Dermis blood vessel endothelial cell (primary cell): ENCODE measurements around the gene PDCD4. TPM values are rescaled to one million over a fixed set of nuclear protein-coding genes. Genes with fewer than 3 reads are reported as not detected.

Experiments
- DNase-seq: peaks from one replicate; pipeline ENCODE4 v3.0.0; 2010
- total RNA-seq: library from RNA; depleted of rRNA; stranded (reverse); fragments of >200 nt; gene quantifications from 2 replicates; pipeline ENCODE4 v1.2.3, GENCODE V29; 2014

PDCD4 gene
- total RNA-seq, 1 donor from 2014 or later: 200 TPM

DNA sequence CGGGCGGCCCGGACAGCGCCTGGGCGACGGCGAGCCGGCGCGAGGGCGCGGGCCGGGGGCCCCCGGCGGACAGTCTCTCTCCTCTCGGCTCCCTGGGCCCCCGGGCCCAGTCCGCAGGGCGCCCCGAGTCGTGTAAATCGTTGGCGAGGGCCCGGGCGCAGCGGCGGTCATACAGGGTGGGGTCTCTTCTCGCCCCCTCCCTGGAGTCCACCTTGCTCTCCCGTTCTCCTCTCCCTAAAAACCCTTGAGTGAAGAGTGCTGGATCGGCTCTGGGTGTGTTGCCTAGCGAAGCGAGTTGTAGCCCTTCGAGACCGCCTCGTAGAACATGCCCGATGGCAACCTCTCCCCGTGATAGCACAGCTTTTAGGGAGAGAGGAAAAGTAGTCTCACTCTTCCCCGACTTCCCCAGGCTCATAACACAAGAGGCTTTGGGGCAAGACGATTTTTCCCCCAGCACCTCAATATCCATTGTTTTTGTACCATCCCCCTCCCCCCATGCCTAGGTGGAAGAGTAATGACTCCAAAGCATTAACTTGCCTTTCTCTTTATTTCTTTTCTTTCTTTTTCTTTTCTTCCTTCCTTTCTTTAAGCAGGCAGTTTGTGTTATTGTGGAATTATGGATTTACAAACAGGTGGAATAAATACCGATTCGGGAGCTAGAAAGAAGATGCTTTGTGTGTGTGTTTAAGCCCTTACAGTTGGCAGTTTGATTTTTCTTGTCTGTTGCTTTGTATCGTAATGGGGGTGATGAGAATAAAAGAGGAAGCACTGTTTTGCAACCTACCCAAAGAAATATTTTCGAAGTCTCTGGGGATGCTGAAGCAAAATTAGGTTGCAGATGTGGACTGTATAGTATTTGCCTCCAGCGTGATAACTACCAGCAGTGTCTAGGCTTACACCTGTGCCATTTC lies 48.5 kb downstream of the PDCD4 start:
- peak; percentile 47 for DNase-seq

DNA sequence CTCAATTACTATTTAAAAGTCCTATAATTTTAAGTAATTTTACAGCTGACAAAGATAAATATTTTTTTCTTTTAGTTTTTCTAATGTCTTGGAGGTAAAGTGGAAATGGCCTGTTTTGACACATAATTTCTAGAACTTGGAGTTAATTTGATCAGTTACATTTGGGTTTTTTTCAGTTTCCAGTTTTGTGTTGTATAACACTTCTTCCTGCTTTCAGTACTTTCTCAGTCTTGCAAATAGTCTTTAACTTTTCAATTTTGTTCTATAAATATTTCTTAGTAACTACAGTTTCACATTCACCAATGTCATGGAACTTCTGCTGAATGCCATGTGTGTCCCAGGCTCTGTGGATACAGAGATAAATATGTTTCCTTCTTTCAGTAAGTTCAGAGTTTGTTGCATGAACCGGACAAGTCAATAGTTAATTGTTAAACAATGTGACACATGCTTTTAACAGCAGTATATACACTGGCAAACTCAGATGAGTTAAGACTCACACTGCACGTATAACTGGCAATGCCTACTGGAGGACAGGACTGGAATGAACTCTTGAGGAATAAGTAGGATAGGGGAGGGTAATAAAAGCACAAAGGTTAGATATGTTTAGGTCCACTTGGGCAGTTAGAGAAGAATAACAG lies 52.2 kb downstream of the PDCD4 start:
- DNase-seq: peak; percentile 12

DNA sequence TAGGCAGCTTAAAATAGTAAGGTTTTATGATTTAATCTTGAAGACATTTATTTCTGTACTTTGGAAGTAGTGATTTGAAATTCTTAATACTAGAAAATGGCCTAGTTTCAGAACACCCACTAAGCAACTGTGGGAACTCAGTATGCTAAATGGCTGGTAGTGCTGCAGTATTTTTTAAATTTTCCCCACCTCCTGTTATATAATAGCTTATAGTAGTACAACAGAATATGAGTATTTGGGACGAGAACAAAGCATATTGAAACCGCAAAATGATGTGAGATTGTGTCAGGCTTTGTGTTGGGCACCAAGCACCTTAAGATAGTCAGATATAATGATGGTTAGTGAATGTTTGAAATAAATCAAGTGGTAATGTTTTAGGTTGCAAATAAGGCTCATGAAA lies 55.7 kb downstream of the PDCD4 start:
- DNase-seq: no peak

DNA sequence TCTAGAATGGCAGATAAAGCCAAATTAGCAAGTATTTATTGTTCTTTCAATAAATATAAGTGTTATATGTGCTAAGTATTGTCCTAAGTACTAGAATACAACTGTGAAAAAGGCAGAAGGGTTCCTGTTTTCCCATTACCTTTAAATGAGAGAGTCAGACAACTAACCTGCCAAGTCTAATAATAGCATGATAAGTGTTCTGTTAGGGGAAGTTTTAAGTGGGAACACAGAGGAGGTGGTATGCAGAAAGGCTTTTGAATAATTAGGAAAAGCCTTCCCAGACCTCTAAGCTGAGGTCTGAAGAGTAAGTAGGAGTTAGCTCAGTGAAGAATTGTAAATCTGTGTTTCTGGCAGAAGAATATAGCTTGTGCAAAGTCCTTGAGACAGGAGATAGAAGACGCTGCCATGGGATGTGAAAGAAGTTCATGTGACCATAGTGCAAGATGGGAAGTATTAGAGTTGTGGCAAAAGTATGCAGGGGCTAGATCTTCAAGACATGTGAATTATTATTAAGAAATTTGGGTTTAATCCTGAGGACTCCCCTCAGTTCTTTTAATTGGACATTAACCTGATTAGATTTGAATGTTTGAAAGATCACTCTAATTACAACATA lies 60.1 kb downstream of the PDCD4 start:
- no peak for DNase-seq

DNA sequence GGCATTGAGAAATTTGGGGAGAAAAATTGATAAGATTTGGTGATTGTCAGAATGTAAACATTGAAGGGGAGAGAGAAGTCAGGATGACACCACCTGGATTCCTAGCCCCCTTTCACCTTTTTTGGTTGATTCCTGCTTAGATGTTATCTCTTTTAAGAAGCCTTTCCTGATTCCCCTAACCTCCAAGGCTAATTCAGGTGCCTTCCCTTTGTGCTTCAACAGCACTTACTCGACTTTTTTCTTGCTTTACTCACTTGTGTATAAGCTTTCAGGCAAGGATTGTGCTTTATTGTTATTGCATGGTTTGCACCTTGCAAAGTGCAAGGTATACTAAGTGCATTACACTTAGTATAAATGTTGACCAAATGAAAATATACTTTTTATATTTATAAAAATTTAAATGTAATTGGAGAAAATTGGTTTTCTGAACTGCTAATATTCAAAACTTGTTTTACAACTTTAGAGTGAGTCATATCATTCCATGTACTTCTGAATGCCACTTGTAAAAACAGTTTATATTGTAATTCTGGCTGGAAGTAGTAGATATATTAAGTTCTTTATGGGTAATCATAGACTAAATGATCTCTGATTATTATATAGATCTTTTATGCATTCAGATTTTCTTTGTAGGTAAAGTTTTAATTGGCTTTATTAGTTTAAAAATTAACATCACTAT lies 60.9 kb downstream of the PDCD4 start:
- DNase-seq: no peak

DNA sequence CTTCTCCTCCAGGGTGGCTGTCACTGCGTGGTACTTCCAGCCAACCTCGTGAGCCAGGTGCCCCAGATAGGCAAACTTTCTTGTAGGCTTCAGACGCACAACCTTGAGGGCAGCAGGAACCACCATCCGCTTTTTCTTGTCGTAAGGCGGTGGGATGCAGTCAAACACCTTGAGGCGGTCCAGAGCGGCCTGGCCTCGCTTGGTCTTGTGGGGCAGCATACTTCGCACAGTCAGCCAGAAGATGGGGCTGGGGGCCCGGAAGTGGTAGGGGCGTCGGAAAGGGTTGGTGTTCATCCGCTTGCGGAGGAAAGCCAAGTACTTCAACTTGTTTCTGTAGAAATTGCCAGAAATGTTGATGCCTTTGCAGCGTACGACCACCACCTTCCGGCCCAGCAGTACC lies 65.0 kb downstream of the PDCD4 start:
- DNase-seq: no peak

DNA sequence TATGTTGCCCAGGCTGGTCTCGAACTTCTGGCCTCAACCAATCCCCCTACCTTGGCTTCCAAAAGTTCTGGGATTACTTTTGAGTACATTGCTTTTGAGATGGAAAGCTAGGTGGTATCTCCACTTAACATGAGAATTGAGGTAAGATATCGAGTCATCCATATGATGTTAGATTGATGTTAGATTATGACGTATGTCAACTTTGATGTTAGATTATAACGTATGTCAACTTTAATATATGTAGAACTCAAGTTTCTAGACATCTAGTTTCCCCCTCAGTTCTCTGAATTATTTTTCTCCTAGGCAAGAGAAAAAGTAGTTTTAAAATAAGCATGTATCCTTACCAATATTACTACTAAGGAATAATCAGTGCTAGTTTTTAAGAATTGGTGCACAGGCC lies 67.7 kb downstream of the PDCD4 start:
- DNase-seq: no peak

DNA sequence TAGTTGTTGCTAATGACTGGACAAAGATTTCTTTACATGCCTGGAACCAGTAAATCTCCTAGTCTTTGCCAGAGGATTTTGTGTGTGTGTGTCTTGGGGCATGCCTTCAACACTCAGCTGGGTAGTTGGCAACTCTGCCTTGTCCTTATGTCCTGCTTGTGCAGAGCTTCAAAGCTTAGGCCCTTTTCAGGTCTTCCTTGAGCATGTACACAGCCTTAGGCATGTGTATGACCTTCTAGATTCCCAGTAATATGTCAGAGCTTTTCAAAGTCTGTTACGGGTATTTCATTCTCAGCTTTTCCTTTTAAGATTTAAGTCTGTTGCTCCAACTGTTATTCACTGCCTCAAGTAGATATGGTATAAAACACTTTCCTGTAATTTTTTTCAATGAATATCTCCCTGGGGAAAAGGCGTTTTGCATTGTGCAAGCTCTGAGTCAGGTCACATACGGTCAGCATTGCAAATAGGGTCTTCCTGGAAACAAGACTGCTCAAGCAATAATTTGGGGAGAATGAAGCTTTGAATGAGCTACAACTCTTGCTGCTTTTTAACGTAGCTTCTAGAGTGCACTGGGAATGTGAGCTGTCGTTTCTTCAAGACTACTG lies 73.2 kb downstream of the PDCD4 start:
- peak; percentile 71 for DNase-seq

DNA sequence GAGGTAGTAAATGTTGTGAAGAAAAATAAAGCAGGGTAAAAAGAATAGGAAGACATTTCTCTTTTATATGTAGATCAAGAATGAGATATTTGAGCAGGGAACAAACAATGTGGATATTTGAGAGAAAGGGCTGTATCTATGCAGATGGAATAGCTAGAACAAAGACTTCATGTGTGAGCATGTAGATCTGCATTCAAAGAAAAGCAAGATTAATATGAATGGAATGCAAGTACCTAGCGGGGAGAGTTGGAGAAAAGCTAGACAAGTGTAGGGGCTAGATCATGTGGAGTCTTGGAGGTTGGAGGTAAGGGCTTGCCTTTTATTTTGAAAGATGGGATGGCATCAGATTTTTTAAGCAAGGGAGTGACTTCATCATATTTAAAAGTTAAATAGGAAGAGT lies 74.8 kb downstream of the PDCD4 start:
- no peak for DNase-seq

DNA sequence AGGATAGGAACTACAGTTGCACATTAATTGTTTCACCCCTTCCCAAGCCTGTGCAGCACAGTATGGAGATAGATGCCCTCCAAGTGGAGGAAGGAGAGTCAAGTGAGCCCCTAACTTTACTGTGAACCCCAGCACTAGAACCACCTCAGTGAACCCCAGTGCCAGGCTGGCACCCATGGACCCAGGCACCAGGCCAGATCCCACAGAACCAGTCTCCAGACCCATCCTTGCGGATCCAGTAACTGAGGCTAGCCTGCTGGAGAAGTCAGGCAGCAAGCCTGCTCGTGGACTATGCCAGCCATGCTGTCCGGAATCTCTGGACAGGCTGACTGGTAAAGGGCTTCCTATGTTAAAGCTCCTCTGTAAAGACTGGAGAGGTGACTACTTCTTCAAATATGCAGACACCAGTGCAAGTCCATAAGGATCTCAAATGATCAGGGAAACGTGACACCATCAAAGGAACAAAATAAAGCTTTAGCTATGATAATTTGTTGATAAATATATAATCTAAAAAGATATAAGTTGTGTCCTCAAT lies 75.4 kb downstream of the PDCD4 start:
- DNase-seq: no peak

Other genes with a start within 250 kb of the PDCD4 start
- gene RBM20, start 227.6 kb upstream of the PDCD4 start, total RNA-seq: 4.6 and 5.3 TPM in 2 replicates
- gene BBIP1, start 47.3 kb downstream of the PDCD4 start, total RNA-seq: 16.7 and 29.7 TPM in 2 replicates
- 62.3 and 70.6 TPM in 2 replicates for gene SHOC2, start 47.7 kb downstream of the PDCD4 start, total RNA-seq
- 0.05 TPM in 1 of 2 replicates, not detected in the other for gene ADRA2A, start 205.1 kb downstream of the PDCD4 start, total RNA-seq